ENCODE data around the gene PTP4A2.
A peak's percentile ranks its signal among the peaks of the same experiment; 100 is the strongest.

Gene PTP4A2

GRCh38 chr1:31938184-31938975, at the start of gene PTP4A2:
Gene PTP4A2, minus strand, starts transcription at chr1:31938368. Its CDS starts 19,303 bp downstream, at chr1:31919065.
- DNase-seq (ENCODE audit: low read depth) = peak; percentile 67

GRCh38 chr1:31987135-31987619, 49.0 kb upstream of the PTP4A2 start:
- no peak for DNase-seq (ENCODE audit: low read depth)

DNA sequence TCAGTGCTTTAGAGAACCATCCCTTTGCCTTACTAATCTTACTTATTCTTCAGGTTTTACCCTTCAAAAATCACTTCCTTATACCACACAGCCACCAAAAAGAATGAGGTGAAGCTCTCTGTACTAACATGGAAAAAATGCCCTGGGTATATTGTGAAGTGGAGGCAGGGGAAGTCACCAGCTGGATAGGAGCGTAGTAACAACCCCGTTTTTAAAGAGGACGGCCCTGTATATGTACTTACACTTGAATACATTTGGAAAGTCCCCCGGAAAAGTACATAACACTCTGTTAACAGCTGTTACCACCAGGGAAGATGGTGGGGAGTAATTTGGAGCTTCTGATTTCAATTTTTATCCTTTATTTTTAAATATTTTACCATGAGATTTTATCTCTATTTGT, 47.3 kb upstream of the PTP4A2 start:
- DNase-seq (ENCODE audit: low read depth) = no peak

DNA sequence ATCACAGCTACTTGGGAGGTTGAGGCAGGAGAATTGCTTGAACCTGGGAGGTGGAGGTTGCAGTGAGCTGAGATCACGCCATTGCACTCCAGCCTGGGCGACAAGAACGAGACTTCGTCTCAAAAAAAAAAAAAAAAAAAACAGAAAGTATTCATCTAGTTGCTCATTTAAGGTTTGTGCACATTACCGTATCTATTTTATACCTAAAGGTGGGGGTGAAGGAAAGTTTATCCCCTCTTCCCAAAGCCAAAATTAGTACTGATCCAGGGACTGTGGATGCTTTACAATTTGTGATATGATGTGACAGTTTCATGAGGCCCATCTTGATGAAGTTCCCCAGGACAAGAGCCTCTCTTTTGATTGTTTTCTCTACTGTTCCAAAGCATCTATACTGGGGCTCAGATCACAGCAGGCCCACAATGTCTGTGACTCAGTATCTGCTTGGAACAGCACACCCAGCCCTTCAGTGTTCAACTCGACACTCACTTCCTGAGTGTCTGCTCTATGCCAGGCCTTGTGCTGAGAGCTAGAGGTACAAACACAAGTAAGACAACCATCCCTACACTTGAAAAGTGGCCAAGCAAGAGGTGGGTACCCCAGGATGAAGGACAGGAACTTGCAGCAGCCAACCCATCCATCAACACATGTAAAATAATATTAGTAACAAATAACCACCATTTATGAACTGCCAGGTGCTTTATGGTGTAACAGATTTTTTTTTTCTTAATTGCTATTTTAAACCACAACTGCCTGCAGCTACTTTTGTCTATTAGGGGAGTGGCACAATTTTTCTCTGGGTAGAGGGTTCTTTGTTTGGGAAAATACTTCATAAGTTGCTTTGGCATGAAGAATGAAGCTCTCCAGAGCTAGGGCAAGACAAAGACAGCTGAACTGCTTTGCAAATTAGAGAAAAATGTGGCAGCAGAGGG, 46.5 kb upstream of the PTP4A2 start:
- DNase-seq (ENCODE audit: low read depth) = peak; percentile 48

DNA sequence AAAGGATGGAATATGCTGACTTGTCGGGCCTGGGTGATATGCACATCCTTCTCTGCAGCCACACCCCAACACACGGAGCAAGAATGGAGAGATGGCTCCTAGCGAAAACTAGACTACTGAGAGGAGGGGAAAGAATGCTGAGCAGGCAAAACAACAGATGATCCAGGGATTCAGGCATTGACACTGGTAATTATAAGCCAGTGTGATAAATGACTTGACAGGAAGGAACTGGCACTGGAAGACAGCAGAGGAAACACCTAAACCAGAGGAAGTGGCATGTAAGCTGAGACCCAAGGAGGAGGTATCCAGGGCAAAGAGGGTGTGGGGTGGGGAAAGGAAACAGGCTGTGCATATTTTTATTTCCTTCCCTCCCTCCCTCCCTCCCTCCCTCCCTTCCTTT, 43.8 kb upstream of the PTP4A2 start:
- DNase-seq (ENCODE audit: low read depth) = no peak

- no peak for DNase-seq (ENCODE audit: low read depth)
Observed at GRCh38 chr1:31981456-31981839, 43.3 kb upstream of the PTP4A2 start.

DNA sequence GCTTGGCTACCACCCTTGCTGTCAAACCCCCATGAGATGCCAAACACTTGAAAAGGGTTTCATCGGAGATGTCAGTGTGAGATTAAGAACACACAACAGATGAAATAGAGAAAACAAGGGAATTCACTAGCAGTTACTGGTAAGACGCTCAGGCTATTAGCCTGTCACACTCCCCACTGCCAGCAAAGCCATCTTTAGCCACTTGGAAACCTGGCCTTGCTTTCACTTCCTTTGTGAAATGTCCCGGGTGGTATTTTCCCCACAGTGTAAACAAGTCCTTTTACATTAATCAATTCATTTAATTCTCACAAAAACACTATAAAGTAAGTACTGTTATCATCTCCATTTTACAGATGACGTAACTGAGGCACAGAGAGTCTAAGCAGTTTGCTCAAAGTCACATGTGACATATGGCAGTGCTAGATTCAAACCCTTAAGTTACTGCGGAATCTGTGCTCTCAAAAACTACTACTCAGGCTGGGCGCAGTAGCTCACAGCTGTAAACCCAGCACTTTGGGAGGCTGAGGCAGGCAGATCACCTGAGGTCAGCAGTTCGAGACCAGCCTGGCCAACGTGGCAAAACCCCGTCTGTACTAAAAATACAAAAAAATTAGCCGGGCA, 42.8 kb upstream of the PTP4A2 start:
- no peak for DNase-seq (ENCODE audit: low read depth)

DNA sequence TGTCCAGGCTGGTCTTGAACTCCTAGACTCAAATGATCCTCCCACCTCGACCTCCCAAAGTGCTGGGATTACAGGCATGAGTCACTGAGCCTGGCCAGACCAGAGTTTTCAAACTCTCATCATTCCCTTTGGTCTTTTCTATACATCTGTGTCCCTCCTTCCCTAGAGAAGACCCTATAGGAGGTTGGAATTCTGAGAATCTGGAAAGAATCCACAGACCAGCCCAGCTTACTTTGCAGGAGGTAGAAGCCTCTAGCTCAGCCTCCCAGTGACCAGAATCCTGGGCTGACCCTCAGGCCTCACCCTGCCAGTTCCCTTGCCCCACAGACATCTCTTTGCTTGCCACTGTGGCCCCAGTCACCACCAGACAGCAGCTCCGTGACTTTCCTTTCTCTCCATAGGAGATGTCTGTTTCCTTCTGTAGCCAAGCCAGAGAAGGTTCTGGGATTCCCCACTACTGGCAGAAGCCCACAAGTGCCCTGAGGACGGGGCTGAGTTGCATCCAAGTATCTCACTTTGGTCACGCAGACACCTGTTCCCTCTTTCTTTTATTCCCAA, 40.8 kb upstream of the PTP4A2 start:
- DNase-seq (ENCODE audit: low read depth) = no peak

DNA sequence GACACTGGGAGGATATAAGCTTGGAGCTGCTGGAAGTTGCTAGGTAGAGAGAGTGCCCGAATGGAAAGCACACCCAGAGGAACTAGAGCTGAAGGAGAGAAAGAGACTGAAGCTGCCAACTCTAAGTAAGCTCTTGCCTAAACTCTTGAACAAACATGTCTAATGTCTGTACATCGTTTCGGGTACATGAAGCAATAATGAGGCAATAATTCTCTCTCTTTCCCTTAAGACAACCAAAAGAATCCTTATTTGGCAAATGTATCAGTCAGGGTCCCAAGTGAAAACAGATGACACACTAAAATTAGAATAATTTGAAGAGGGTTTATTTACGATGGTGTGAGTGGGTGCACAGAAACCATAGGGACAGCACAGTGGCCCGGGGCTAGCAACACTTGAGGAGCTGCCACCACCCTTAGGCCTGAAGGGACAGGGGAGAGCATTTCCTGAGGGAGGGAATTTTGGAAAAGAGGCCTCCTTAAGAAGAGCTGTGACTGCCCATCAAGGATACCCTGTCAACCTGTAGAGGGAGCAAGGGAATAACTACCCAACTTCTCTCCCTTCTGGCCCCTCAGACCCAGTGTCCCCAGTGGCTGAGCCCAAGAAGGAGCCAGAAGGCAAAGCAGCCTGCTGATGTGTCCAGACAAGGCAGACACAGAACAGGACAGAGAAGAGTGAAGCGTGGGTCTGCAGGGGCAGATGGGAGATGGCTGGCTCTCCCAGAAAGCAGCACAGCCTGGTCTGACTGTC, 39.4 kb upstream of the PTP4A2 start:
- no peak for DNase-seq (ENCODE audit: low read depth)

GRCh38 chr1:31976401-31976800, 38.2 kb upstream of the PTP4A2 start:
- DNase-seq (ENCODE audit: low read depth) = no peak

- no peak for DNase-seq (ENCODE audit: low read depth)
Observed at GRCh38 chr1:31970873-31971272, 32.7 kb upstream of the PTP4A2 start.

DNA sequence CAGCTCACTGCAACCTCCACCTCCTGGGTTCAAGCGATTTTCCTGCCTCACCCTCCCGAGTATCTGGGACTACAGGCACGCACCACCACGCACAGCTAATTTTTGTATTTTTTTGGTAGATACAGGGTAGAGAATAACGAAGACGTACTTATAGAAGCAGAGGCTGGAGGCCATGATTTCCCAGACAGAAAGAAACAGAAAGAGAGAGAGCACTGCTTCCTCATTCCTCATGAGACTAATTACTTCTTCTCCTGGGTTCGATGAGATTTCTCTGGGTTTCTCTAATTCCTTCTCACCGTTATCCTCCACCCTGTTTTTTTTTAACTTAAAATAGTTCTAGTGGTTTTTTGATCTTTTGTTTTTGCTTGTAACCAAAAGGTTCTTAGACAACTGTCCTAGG, 23.4 kb upstream of the PTP4A2 start:
- no peak for DNase-seq (ENCODE audit: low read depth)

DNA sequence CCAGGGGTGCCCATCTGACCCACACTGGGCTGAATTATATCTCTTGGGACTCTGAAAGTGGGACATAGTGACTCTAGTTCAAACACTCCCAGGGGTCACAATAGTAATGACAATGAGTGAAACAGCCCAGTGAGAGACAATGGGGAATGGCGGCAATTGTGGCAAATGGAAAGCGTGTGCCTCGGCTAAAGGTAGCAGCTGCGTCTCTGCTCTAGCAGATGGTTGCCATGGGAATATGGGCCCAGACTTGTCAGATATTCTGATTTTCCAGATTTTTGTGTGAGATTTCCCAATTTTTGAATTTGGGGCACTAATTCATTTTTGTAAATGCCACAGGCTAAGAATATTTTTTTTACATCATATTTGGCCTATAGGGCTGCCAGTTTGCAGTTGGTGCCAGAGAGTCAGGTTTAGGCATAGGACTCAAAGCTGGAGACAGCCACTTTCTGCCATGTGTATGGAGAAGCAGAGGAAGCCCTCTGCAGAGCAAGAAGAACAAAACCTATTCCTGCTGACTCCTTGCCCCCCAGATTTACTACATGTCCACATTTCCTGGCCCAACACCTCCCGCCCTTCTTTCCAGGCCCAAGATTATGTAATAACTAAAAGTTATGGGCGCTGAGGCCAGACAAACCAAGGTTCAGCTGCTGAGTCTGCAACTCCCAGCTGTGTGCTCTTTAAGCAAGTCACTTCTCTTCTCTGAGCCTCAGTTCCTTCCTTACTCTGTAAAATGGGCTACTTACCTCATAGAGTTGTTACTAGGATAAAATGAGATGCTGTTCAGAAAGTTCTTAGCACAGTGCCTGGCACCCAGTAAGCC, 21.6 kb upstream of the PTP4A2 start:
- DNase-seq (ENCODE audit: low read depth) = no peak

DNA sequence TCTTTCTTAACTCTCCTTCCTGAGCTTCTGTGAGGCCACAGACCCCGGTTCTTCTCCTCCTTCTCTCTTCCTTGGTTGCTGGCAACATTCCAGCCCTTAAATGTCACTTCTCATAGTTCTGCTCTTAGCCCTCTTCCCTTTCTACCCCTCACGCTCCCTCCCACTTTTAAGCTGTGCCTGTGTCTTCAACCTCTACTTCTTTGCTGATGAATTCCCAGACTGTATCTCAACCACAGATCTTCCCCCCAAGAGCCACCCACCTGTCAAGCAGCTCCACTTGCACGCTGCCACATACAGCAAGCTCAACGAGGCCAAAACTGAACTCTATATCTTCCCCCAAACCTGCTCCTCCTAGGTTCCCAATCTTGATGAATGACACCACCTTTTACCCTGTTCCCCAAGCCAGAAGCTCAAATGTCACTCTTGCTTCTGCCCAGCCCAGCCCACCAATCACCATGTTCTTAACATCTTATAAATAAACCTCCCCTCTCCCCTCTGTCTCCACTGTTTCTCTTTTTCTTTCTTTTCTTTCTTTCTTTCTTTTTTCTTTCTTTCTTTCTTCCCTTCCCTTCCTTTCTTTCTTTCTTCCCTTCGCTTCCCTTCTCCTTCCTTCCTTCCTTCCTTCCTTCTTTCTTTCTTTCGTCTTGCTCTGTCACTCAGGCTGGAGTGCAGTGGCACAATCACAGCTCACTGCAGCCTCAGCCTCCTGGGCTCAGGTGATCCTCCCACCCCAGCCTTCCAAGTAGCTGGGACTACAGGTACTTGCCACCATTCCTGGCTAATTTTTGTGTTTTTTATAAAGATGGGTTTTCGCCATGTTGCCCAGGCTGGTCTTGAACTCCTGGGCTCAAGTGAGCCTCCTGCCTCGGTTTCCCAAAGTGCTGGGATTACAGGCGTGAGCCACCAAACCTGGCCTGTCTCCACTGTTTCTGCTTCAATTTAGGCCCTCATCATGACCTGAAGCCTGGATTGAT, 19.8 kb upstream of the PTP4A2 start:
- no peak for DNase-seq (ENCODE audit: low read depth)

- peak; percentile 74 for DNase-seq (ENCODE audit: low read depth)
Observed at GRCh38 chr1:31955917-31956736, 18.0 kb upstream of the PTP4A2 start.

DNA sequence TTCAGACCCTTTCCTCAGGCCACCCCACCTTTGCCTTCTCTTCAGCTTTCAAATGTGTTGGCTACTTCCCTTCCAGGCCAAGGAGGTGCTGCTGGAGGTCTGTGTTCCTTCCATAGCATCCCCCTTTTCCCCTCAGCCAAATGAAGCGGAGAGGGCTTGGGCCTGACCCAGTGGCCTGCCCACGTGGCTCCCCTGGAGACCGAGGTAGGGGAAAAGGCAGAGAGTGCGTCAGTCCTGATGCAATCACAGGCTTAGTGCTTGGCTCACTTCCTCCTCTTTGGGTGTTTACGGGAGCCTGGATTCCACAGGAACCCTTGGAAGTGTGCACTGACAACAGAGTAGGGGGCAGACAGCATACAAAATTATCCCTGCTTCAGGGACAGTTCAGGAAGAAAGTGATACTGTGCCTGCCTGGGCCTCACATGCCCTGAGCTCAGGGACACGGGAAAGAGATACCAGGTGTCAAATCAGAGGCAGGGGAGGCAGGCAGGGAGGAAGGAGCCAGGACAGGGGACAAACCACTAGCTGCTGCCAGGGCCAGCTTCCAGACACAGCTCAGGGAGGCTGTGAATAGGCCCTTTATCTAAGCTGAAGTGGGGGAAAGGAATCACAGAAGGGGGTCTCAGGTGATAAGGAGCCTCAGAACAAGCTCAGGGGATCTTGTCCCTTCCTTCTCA, 16.6 kb upstream of the PTP4A2 start:
- no peak for DNase-seq (ENCODE audit: low read depth)

DNA sequence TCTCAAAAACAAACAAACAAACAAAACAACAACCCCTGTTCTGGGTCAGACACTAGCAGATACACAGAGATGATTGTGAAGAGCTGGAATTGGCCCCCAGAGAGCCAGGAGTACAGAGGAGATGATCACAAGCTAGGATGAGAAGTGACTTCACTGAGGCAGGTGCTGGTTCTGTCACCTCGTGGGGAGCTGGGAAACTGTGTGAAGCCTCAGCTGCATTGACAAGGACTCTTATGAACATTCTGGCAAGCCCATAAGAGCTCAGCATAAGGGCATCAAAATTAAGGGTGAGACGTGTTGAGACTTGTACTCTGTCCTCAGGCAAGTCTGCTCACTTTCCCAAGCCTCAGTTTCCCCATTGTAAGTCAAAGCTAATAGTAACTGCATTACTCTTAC, 14.7 kb upstream of the PTP4A2 start:
- no peak for DNase-seq (ENCODE audit: low read depth)

DNA sequence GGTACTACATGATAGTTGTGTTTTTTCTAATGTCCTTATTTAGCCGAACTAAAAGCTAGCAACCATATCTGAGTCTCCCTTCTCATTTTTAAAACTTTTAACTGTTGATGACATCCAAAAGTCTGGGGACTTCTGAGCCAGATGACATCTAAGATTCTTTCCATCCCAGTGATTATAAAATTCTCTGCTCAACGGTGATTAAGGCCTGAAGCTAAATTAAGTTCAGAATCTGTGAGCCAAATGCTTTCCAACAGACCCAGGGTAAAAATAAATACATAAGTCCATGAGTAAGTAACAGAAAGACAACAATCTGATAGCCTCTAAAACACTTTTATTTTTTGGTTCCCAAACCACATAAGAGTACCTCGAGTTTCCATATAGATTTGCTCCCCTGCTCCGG, 13.1 kb upstream of the PTP4A2 start:
- no peak for DNase-seq (ENCODE audit: low read depth)

All from stimulated activated CD4-positive, alpha-beta T cell treated with anti-CD3 and anti-CD28 coated beads, Interleukin-2, amount 100 ng/mL, for 4 hours (primary cell).